GM23248 (cell line): ENCODE results near the gene TMEM255A.

ENCODE experiments used
- EZH2 ChIP-seq: fragments of 200-600 bp; sonication (generic); IDR thresholded peaks from 2 replicates; pipeline ENCODE4 v1.6.1; 2018; ENCODE audit warnings: antibody characterized with exemption, mild to moderate bottlenecking; ENCODE audit not compliant: insufficient read depth, poor library complexity, severe bottlenecking
- EZH2phosphoT487 ChIP-seq: fragments of 200-600 bp; sonication (generic); IDR thresholded peaks from 2 replicates; pipeline ENCODE4 v1.6.1; 2018; ENCODE audit warnings: antibody characterized with exemption, moderate library complexity, mild to moderate bottlenecking, low read depth; ENCODE audit not compliant: insufficient read depth

GRCh38 chrX:120318411-120318810, 7.2 kb upstream of the TMEM255A start:
- TF ChIP-seq EZH2, result no peak
- no peak for TF ChIP-seq EZH2phosphoT487
